GM23338 (cell line): ENCODE results near the gene TIPIN. TPM values are rescaled to one million over a fixed set of nuclear protein-coding genes. Genes with fewer than 3 reads are reported as not detected.

Experiments
- ATAC-seq: fragments of 200-7000 bp; cut with Tn5 transposase; 3 replicates; pipeline ENCODE4 v1.9.1; 2020
- DNase-seq: peaks from one replicate; pipeline ENCODE4 v3.0.0-alpha.2; 2015; ENCODE audit warnings: low spot score
- H2AFZ ChIP-seq: fragments of 200-600 bp; sonication (generic); 2 replicates; pipeline ENCODE4 v1.8.0; 2016; ENCODE audit warnings: antibody characterized with exemption, mild to moderate bottlenecking, moderate library complexity
- H3F3A ChIP-seq: fragments of 200-600 bp; sonication (generic); replicated peaks from 2 replicates; pipeline ENCODE4 v1.8.0; 2017; ENCODE audit warnings: antibody characterized with exemption, mixed run types, low read depth
- H3K27ac ChIP-seq: fragments of 200-600 bp; sonication (generic); 2 replicates; pipeline ENCODE4 v1.6.1; 2016; ENCODE audit warnings: low read depth
- H3K27me3 ChIP-seq: fragments of 200-600 bp; sonication (generic); 2 replicates; pipeline ENCODE4 v1.8.0; 2016; ENCODE audit warnings: mild to moderate bottlenecking, mixed run types, moderate library complexity; ENCODE audit not compliant: insufficient read depth
- H3K36me3 ChIP-seq: fragments of 200-600 bp; sonication (generic); 2 replicates; pipeline ENCODE4 v1.8.0; 2016; ENCODE audit warnings: mild to moderate bottlenecking; ENCODE audit not compliant: insufficient read depth
- H3K4me1 ChIP-seq: fragments of 200-600 bp; sonication (generic); 2 replicates; pipeline ENCODE4 v1.8.0; 2016; ENCODE audit warnings: mild to moderate bottlenecking, moderate library complexity; ENCODE audit not compliant: insufficient read depth
- H3K4me2 ChIP-seq: fragments of 200-600 bp; sonication (generic); 2 replicates; pipeline ENCODE4 v1.7.1; 2017; ENCODE audit warnings: mixed run types
- H3K4me3 ChIP-seq: fragments of 200-600 bp; sonication (generic); 2 replicates; pipeline ENCODE4 v1.6.1; 2016; ENCODE audit warnings: mixed run types
- H3K79me2 ChIP-seq: fragments of 200-600 bp; sonication (generic); replicated peaks from 2 replicates; pipeline ENCODE4 v1.8.0; 2017; ENCODE audit warnings: mild to moderate bottlenecking; ENCODE audit not compliant: insufficient read depth
- H3K9me2 ChIP-seq: fragments of 200-600 bp; sonication (generic); 2 replicates; pipeline ENCODE4 v1.8.0; 2017; ENCODE audit not compliant: insufficient read depth
- H4K20me1 ChIP-seq: fragments of 200-600 bp; sonication (generic); replicated peaks from 2 replicates; pipeline ENCODE4 v1.8.0; 2017; ENCODE audit warnings: mild to moderate bottlenecking; ENCODE audit not compliant: insufficient read depth
- H3K27ac Mint-ChIP-seq: 2 replicates; pipeline ENCODE4 v1.8.0; 2020; ENCODE audit warnings: inconsistent platforms, mild to moderate bottlenecking, moderate library complexity, mixed read lengths
- H3K27me3 Mint-ChIP-seq: 3 replicates; pipeline ENCODE4 v1.8.0; 2022; ENCODE audit warnings: low read depth, mild to moderate bottlenecking, moderate library complexity, mixed read lengths, inconsistent platforms; ENCODE audit not compliant: insufficient read depth, poor library complexity
- H3K36me3 Mint-ChIP-seq: 3 replicates; pipeline ENCODE4 v1.8.0; 2021; ENCODE audit warnings: low read depth, mild to moderate bottlenecking, inconsistent platforms, moderate library complexity, mixed read lengths
- H3K4me1 Mint-ChIP-seq: 3 replicates; pipeline ENCODE4 v1.8.0; 2020; ENCODE audit warnings: mild to moderate bottlenecking, inconsistent platforms, mixed read lengths
- H3K4me3 Mint-ChIP-seq: 3 replicates; pipeline ENCODE4 v1.8.0; 2021; ENCODE audit warnings: moderate library complexity, mild to moderate bottlenecking, inconsistent platforms, mixed read lengths
- H3K9me3 Mint-ChIP-seq: 3 replicates; pipeline ENCODE4 v1.8.0; 2020; ENCODE audit warnings: moderate library complexity, mild to moderate bottlenecking, inconsistent platforms, mixed read lengths
- ETS1 ChIP-seq: IDR thresholded peaks from 2 replicates; pipeline ENCODE4 v1.6.1; 2016; ENCODE audit warnings: antibody characterized with exemption
- EZH2 ChIP-seq: fragments of 200-600 bp; sonication (generic); IDR thresholded peaks from one replicate; pipeline ENCODE4 v1.8.0; 2017; ENCODE audit warnings: antibody characterized with exemption, mild to moderate bottlenecking, low read depth; ENCODE audit not compliant: unreplicated experiment
- EZH2phosphoT487 ChIP-seq: fragments of 200-600 bp; sonication (generic); IDR thresholded peaks from one replicate; pipeline ENCODE4 v1.8.1; 2018; ENCODE audit warnings: antibody characterized with exemption; ENCODE audit not compliant: unreplicated experiment
- JUNB ChIP-seq: IDR thresholded peaks from one replicate; pipeline ENCODE4 v1.6.1; 2016; ENCODE audit warnings: antibody characterized with exemption; ENCODE audit not compliant: unreplicated experiment
- NANOG ChIP-seq: IDR thresholded peaks from 2 replicates; pipeline ENCODE4 v1.6.1; 2016; ENCODE audit warnings: antibody characterized with exemption, borderline replicate concordance
- POLR2AphosphoS5 ChIP-seq: IDR thresholded peaks from 2 replicates; pipeline ENCODE4 v1.6.1; 2016; ENCODE audit warnings: antibody characterized with exemption, low read depth
- STAT1 ChIP-seq: IDR thresholded peaks from one replicate; pipeline ENCODE4 v1.6.1; 2016; ENCODE audit warnings: antibody characterized with exemption; ENCODE audit not compliant: unreplicated experiment
- ZNF331 ChIP-seq: fragments of 250-450 bp; sonication (Bioruptor Pico); IDR thresholded peaks from 2 replicates; pipeline ENCODE4 v1.5.0; 2020; ENCODE audit warnings: low read depth, mild to moderate bottlenecking, moderate library complexity
- polyA plus RNA-seq: library from polyadenylated mRNA; unstranded; fragments of >200 nt; fragmentation: Nextera tagmentation; extraction: Ambion mirVana; gene quantifications from 2 replicates; pipeline ENCODE4 v1.2.1, GENCODE V29; 2016
- total RNA-seq: library from RNA; depleted of rRNA; stranded (reverse); fragments of >200 nt; shearing (Covaris generic); gene quantifications from 2 replicates; pipeline ENCODE4 v1.2.3, GENCODE V29; 2014
- TF ChIP-seq, protein P1 (sequence below): IDR thresholded peaks from one replicate; pipeline ENCODE4 v1.6.1; 2018; ENCODE audit warnings: antibody characterized with exemption; ENCODE audit not compliant: unreplicated experiment
- TF ChIP-seq, protein P2 (sequence below), 2 experiments: fragments of 200-600 bp in 1 of 2; sonication (generic) in 1 of 2; conservative IDR thresholded peaks; 2 replicates each; pipeline versions ENCODE4 v1.5.1 to v1.6.1; 2016 to 2017; ENCODE audit warnings: antibody characterized with exemption in 2 of 2, low read depth in 2 of 2, mild to moderate bottlenecking in 2 of 2, moderate library complexity in 1 of 2

Gene TIPIN
- total and polyA plus RNA-seq, 2 experiments from 2014 or later = 25.3 to 39.1 TPM

DNA sequence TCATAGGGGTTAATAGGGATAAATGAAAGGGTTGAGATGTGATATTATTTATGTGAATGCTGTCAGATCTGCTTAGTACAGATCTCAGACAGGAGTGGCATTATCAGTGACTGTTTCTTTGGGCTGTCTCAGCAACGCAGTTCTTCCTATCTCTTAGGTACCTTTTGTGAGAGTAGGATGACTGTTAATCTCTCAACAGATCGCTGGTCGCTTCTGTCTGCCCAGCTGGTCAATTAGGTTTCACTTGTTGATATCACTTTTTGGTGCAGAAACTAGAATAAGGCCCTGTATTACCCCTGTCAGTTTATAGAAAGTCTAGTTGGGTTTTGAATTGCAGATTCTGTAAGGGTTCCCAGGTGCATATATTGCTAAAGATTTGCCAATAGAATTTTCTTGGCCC, 46.7 kb downstream of the TIPIN start (continued):
- TF ChIP-seq, protein P1, sequence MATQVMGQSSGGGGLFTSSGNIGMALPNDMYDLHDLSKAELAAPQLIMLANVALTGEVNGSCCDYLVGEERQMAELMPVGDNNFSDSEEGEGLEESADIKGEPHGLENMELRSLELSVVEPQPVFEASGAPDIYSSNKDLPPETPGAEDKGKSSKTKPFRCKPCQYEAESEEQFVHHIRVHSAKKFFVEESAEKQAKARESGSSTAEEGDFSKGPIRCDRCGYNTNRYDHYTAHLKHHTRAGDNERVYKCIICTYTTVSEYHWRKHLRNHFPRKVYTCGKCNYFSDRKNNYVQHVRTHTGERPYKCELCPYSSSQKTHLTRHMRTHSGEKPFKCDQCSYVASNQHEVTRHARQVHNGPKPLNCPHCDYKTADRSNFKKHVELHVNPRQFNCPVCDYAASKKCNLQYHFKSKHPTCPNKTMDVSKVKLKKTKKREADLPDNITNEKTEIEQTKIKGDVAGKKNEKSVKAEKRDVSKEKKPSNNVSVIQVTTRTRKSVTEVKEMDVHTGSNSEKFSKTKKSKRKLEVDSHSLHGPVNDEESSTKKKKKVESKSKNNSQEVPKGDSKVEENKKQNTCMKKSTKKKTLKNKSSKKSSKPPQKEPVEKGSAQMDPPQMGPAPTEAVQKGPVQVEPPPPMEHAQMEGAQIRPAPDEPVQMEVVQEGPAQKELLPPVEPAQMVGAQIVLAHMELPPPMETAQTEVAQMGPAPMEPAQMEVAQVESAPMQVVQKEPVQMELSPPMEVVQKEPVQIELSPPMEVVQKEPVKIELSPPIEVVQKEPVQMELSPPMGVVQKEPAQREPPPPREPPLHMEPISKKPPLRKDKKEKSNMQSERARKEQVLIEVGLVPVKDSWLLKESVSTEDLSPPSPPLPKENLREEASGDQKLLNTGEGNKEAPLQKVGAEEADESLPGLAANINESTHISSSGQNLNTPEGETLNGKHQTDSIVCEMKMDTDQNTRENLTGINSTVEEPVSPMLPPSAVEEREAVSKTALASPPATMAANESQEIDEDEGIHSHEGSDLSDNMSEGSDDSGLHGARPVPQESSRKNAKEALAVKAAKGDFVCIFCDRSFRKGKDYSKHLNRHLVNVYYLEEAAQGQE = no peak
- TF ChIP-seq STAT1 (no peak), EZH2phosphoT487 (no peak)
- TF ChIP-seq, protein P2, sequence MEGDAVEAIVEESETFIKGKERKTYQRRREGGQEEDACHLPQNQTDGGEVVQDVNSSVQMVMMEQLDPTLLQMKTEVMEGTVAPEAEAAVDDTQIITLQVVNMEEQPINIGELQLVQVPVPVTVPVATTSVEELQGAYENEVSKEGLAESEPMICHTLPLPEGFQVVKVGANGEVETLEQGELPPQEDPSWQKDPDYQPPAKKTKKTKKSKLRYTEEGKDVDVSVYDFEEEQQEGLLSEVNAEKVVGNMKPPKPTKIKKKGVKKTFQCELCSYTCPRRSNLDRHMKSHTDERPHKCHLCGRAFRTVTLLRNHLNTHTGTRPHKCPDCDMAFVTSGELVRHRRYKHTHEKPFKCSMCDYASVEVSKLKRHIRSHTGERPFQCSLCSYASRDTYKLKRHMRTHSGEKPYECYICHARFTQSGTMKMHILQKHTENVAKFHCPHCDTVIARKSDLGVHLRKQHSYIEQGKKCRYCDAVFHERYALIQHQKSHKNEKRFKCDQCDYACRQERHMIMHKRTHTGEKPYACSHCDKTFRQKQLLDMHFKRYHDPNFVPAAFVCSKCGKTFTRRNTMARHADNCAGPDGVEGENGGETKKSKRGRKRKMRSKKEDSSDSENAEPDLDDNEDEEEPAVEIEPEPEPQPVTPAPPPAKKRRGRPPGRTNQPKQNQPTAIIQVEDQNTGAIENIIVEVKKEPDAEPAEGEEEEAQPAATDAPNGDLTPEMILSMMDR (conservative IDR thresholded peaks at IDR 0.05; ENCODE audit: low read depth in 2 of 2) = no peak

GRCh38 chr15:66308531-66308930, 48.0 kb downstream of the TIPIN start:
- H3K4me3 Mint-ChIP-seq = no peak overlapping the region
- H4K20me1 ChIP-seq = no peaks in the 10 kb centered on the region
- H2AFZ ChIP-seq = no peak overlapping the region
- H3K4me1 Mint-ChIP-seq = peaks cover 8% of the 10 kb centered on the region; the same call in 2 of the 3 replicates
- H3K27ac ChIP-seq = no peak overlapping the region
- DNase-seq (no peak), ATAC-seq (no peak)
- H3K27me3 Mint-ChIP-seq = no peaks in the 10 kb centered on the region
- no peaks in the 10 kb centered on the region for H3K9me3 Mint-ChIP-seq
- H3F3A ChIP-seq = no peaks in the 10 kb centered on the region
- H3K4me3 ChIP-seq = no peak overlapping the region
- H3K9me2 ChIP-seq = no peaks in the 10 kb centered on the region
- no peak overlapping the region for H3K27ac Mint-ChIP-seq
- no peaks in the 10 kb centered on the region for H3K36me3 ChIP-seq
- no peaks in the 10 kb centered on the region for H3K27me3 ChIP-seq
- H3K4me1 ChIP-seq = 0 out of 2 replicates have a peak, but pooled peaks cover 5% of the 10 kb centered on the region
- TF ChIP-seq ZNF331 = no peak
- H3K79me2 ChIP-seq = no peaks in the 10 kb centered on the region
- peaks cover 18% of the 10 kb centered on the region for H3K36me3 Mint-ChIP-seq
- no peak overlapping the region for H3K4me2 ChIP-seq

GRCh38 chr15:66306381-66306780, 50.1 kb downstream of the TIPIN start:
- ATAC-seq (no peak), DNase-seq (no peak)
- no peaks in the 10 kb centered on the region for H3F3A ChIP-seq
- Mint-ChIP-seq H3K4me3 (no peak overlapping the region), H3K36me3 (peaks cover 12% of the 10 kb centered on the region), H3K4me1 (peaks cover 13% of the 10 kb centered on the region), H3K27me3 (no peaks in the 10 kb centered on the region), H3K9me3 (no peaks in the 10 kb centered on the region), H3K27ac (peak overlapping the region; percentile 36; the same call in 1 of the 2 replicates)
- H3K9me2 ChIP-seq = no peaks in the 10 kb centered on the region
- H3K79me2 ChIP-seq = no peaks in the 10 kb centered on the region
- no peak overlapping the region for H2AFZ ChIP-seq
- no peaks in the 10 kb centered on the region for H3K27me3 ChIP-seq
- no peak overlapping the region for H3K4me2 ChIP-seq
- H3K27ac ChIP-seq = peak overlapping the region; percentile 11
- no peaks in the 10 kb centered on the region for H3K36me3 ChIP-seq
- 0 out of 2 replicates have a peak, but pooled peaks cover 5% of the 10 kb centered on the region for H3K4me1 ChIP-seq
- H4K20me1 ChIP-seq = no peaks in the 10 kb centered on the region
- H3K4me3 ChIP-seq = no peak overlapping the region
- TF ChIP-seq POLR2AphosphoS5 (no peak), STAT1 (no peak), EZH2phosphoT487 (no peak), ETS1 (no peak), EZH2 (no peak), NANOG (no peak), JUNB (no peak)
- TF ChIP-seq, protein P1 = no peak
- TF ChIP-seq, protein P2 (conservative IDR thresholded peaks at IDR 0.05; ENCODE audit: low read depth in 2 of 2) = no peak
